HG03378 (cell line): ENCODE measurements around the gene HDAC4.

Experiments used
- ATAC-seq: cut with Tn5 transposase; IDR thresholded peaks from one replicate; pipeline ENCODE4 v1.9.1; 2021; ENCODE audit warnings: mild to moderate bottlenecking, moderate library complexity; ENCODE audit not compliant: unreplicated experiment

HDAC4 gene

DNA sequence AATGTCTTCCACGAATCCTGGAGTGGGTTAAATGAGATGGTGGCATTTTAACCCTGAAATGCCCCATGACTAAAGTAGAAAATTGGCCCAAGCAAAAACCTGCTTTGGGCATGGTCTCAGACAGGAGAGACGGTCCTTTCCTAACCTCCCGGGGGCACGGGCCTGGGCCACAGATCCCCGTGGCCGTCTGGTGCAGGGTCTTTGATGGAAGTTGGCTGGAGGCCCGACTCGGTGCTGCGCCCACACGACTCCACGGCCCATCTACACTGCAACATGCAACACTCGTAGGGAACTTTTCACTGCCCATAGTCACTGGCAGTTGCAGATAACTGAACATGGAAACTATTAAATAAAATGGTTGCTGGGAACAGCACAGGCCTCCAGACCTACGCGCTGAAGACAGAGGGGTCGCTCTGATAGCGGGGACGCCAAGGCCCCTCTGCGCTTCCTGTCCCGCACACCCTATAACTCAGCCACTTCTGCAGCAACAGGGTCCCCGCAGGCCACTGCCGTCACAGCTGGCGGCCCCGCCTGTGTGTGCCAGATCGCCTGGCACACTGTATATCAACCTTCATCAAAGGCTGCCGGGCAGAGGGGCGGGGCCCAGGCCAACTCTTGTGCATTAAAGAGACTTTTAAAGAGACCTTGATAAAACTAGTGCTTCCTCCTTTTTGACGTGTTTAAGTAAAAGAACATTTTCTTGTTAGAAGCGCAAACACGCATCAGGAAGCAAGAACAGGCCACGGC is 338.8 kb downstream of the HDAC4 start:
- no peak for ATAC-seq

DNA sequence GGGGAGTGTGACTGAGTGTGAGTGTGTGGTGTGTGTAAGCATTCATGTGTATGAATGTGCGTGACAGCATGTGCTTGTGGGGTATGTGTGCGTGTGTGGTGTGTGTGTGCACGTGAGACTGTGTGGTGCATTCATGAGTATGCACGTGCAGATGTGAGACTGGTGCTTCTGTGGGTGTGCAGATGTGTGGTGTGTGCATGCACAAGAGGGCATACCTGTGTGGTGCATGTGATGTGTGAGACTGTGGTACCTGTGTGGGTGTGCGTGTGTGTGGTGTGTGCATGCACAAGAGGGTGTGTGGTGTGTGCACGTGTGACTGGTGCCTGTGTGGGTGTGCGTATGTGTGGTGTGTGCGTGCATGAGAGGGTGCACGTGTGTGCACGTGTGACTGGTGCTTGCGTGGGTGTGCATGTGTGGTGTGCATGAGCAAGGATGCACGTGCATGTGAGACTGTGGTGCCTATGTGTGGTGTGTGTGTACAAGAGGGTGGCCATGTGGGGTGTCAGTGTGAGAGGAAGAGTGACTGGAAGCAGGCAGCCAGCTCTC is 339.6 kb downstream of the HDAC4 start:
- ATAC-seq, result no peak

DNA sequence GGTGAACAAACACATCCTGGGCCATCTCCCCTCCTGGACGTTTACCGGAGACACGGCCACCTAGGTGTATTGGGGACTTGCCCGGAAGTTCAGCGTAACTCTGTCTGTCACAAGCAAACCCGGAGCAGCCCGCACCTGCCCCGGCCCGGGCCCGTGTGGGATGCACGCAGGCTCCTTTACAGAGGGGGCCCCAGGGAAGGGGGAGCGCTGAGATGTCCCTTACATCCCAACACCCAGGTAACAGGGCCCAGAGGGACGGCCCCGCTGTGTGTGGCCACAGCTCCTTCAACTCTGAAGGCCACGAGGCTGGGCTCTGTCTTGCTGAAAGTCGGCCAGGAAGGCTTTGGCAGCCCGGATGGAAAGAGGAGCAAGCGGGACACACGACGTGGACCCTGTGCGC is 340.1 kb downstream of the HDAC4 start:
- ATAC-seq, result no peak

DNA sequence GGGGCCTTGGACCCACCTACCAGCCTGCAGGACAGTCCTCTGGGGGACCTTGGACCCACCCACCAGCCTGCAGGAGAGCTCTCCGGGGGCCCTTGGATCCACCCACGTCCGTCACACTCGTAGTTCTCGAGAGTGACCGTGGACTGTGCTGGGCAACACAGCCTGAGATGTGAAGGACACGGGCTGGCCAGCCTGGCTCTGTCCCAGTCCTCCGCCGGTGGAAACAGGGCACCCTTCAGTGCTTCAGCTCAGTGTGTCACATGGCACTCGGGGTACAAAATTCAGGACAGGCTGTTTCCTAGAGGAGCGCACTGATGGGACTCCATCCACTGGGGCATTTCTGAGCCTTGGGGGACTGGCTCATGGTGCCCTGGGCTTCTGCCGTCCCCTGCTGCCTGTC is 341.0 kb downstream of the HDAC4 start:
- ATAC-seq, result no peak

DNA sequence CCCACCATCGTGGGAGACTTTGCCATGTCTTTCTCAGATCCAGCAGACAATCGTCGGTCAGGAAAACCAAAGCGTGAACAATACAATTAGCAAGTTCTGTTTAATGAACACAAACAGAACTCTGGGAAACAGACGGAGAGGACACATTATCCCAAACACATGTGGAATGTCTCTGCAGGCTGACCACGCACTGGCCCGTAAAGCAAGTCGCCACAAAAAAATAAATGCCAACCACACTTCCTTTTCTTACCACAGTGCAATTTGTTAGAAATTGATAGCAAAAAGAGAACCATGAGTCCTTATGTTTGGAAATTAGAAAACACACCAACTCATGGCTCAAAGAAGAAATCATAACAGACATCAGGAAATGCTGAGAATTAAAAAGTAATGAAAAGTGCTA is 342.1 kb downstream of the HDAC4 start:
- no peak for ATAC-seq

DNA sequence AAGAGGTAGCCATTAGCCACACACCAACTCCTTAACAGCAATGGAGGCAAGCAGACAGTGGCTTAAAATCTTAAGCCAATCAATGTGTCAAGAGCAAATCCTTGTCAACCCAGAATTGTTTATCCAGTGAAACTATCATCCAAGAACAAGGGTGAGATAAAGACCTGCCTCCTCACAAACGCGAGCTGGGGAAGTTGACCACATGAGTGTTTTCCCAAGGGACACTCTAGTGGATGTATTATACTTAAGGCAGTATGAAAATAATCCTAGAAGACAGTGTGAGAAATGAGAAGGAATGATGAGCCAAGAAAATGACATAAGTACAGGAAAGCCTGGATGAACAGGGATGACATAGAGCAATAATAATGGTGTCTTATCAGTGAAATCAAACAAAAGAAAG is 343.3 kb downstream of the HDAC4 start:
- ATAC-seq, result no peak

DNA sequence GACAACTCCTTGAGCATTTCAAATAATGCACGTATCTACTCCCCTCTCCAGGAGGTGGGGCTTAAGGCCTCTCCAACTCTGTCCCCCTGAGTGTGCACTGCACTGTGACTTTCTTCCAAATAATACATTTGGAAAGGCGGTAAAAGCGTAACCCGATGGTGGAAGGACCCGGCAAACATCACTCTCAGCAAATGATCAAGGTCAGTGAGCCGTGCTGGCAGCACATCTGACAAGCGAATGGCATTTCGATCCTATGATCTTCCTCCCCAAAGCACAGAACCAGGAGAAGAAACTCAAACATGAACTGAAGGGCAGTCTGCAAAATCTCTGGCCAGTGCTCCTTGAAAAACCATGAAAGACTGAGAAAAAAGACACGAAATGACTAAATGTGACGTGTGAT is 344.2 kb downstream of the HDAC4 start:
- ATAC-seq, result no peak

DNA sequence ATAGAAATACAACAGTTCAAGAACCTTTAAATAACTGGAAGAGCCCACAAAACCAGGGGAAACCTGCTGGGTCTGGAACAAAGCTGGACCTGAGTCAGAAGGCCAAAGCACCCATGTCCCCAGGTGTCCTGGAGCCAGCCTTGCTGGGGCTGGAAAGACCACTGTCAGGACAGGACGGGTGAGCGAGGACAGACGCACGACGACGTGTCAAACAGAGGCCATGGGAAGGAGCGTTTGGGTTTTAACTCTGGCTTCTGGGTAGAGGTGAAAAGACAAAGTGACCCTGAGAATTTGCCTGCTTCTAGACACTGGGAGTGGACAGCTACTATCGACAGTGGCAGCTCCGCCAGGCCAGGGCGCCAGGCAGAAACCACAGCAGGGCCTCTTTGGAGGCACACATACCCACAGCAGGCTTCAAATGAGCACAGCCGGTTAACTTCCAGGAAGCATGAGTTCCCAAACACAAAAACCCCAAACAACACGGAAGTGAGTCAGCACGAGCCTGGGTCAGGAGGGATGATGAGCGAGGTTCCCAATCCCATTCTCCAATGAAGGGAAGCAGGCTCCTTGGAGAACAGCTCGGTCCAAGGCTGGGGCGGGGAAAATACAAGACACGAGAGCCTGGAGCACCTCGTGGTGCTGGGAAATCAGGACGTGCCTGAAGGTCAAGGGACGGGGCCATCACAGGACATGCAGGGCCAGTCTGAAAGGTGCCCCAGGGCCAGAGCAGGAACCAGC is 344.9 kb downstream of the HDAC4 start:
- ATAC-seq, result no peak

DNA sequence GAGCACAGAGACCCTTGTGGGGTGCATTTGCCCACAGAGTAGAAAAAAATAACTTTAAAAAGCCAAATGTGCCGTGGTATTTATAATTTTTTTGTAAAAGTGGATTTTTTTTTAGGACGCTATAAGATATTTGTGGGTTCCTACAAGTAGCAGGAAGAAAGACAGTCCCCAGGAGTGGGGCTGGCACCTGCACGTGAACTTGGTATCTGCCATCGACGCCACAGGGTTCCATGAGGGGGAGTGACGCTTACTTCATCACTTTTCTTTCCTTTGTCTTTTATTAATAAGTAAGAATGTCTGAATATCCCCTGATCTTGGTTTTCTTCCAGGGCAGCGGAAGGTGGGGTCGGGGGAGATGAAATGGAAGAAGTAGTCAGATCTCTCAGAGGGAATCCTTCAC is 345.9 kb downstream of the HDAC4 start:
- ATAC-seq, result no peak

DNA sequence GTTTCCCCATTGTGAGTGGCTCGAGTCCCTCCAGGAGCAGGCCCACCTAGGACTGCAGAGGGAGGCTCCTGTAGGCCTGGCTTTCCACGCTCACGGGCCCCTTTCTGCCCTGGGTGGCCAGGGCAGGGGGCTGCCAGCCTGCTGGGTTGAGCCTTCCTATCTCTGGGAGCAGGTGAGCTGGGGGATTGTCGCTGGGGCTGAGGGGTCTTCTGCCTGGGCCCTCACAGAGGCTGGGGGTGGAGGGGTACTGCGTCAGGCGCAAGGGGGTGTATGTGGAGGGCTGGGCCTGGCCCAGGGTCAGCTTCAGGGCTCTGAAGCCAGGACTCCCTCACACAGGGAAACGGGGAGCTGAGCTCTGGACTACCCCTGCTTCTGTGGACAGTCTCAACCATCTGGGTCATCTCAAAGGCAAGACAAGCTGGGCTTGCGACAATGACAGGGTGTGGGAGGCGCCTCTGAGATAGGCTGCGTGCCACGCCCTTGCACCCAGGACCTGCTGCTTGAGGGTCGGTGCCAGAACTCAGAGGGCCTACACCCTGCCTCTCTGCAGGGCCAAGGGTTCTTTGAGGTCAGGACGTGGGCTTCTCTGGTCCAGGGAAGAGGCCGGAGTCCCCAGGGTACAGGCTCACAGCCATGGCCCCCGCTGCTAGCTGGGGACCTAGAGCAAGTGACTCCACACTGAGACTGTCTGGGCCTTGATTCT is 346.9 kb downstream of the HDAC4 start:
- ATAC-seq, result no peak

DNA sequence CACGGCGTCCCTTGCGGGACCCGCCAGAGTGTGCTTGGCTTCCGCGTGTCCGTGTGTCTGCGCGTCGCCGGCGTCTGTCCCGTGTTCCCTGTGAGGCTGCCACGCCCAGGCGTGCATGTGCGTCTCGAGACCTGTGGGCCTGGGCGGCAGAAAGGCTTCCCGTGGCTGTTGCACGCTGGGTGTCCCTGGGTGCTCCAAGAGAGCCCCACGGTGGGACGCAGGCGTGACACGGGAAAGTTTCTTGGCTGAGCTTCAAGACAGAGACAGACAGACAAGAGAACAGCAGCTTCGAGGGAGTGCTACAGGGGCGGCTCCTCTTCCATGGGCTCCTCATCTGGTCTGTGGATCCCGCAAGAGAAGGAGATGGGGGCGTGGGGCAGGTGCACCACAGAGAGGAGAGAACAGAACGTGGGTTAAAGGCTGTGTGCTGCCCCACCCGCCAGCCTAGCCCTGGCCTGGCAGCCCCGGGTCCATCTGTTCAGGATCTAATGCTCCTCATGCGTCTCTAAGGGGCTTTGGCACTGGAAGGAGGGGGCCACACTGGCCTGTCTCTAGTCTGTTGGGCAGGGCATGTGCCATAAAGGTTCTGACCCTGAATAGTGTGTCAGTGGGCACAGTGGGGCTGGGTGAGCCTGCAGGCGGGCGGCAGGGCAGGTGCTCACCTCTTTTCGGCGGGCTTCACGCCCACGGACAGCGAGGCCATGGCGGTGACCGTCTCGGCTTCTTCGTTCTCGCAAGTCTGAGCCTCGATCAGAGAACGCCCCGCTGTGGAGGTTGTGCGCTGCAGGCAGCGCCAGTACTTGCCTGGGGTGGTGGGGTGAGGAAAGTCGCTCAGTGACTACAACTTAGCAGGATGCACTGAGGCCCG is 347.8 kb downstream of the HDAC4 start:
- ATAC-seq, result no peak

DNA sequence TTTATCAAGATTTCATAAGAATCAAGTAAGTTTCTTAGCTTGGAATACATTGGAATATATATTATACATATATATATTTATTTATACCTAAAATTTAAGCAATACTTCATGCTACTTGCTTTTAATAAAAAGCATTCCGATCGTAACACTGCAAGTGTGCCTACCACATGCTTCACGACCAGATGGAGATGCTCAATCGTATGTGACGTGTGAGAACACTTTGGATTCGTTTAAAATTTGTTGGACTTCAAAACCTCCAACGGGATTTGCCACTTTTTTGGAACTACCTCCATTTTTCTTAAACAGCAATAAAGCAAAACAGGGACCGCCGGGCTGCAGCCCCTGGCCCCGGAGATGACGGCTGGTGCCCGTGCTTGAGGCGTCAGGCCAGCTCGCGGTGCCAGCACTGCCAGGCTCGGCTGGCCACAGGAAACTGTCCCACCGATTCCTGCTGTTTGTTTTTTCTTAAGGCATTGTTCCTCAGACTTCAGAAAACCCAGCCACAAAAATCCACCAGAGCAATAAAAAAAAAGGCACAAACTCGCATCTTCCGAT is 348.9 kb downstream of the HDAC4 start:
- ATAC-seq, result no peak

DNA sequence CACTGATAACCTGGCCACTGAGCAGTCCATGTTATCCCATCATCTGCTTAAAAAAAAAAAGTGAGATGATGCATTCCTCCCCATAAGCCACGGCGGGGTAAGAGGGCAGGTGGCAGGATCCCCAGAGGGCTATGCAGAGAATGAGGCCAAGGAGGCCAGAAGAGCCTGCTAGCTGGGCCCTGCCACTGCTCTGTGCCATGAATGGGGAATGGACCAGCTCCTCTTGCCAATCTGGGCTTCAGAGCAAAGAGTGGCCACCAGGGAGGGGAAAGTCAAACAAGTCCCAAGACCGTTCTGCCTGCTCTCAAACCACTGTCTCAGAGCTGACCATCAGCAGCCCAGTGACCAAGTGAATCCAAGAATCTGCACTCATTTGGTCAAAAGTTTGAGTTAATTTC is 350.6 kb downstream of the HDAC4 start:
- no peak for ATAC-seq

DNA sequence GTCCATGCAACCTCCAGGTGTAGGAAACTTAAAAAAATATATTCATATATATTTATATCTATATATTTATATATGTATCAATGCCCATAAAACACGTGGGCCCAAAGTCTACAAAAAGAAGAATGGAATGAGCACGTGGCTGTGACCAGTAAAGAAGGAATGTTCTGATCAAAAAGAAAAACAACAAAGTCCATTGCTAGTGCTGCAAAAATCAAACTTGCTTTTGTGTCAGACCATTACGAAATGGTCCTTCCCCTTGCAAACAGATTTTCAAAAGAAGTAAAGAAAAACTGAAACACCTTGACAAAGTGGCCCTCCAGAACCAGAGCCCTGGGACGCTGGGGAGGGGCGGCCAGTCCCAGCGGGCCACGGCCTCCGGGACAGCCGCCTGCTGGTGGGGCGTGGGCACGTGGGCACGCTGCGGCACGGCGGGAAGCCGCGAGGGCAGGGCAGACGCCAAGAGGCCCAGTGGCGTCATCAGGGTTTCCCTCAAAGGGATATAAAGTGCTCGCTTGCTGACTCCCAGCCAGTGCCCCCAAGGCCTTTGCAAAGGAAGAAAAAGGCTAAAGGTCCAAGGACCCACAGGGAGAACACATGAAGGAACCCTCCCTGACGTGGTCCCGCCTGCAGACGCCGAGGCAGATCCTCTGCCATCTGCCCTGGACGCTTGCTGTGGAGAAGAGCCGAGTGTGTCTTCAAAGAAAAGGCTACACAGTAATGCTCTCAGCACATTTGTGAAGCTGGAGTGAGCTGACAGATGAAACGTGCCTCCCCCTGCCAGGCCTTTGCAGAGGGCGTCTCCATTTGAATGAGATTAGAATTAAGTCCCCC is 351.2 kb downstream of the HDAC4 start:
- no peak for ATAC-seq

DNA sequence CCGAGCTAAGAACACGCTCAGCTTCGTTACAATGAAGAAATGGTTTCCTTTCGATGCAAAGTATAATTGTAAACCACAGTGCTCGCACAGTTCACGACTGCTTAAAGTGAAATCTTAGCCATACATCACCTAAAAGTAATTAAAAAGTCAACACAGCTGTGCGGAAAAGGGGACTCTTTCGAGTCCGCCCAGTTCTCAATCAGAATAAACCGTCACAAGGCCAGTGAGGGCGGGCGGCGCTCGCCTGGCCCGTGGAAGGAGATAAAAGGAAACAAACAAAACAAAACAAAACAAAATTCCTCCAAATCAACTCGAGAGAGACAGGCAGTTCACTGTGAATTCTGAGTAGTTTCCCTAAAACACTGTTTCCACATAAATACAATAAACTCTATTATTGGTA is 352.1 kb downstream of the HDAC4 start:
- ATAC-seq, result no peak

DNA sequence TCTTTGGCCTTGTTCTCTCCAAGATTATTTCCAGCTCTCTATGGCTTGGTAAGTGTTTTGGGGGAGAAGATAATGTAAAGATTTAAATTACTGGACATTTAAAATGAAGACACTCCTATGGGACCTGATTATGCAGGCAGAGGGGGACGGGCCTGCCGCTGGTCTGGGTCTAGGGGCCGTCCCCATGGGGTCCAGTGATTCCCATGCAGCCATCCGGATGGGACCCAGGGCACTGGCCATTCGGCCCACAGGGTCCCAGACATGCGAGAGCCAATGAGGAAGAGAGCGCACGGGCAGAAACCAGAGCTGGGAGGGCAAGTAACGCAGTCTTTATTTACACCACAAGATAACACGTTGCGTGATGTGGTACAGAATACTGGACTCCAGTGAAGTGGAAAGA is 353.0 kb downstream of the HDAC4 start:
- ATAC-seq, result no peak

DNA sequence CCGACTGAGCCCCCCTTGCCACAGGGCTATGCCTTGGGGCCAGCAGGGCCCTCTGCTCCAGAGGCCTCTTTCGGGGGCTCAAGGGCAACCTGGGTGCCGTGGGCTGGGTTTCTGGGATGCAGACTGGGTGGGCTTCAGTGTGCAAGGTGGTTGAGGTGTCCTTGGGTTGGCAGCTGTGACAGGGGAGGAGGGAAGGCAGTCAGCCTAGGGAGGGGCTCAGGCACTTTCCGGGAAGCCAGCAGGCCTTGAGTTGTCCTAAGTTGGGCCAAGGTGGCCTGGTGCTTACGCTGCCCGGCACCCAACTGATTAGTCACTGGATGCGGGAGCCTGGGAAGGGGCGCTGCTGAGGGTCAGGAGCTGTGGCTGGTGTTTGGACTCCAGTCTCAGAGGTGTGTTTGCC is 353.4 kb downstream of the HDAC4 start:
- no peak for ATAC-seq

DNA sequence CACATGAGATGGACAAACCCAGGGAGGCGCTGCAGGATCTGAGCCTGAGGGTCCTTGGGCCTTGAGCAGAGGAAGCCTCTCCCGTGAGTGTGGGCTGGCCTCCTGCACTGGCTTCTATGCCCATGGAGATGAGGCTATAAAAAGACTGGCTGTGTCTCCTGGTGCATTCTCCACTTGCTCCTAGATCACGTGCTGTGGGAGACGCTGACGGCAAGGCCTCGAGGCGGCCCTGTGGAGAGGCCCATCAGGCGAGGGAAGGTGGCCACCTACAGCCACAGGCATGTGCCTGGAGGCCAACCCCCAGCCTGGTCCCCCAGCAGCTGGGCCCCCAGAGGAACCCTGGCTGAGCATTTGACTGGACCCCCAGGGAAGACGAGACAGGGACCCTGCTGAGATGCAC is 354.0 kb downstream of the HDAC4 start:
- ATAC-seq, result no peak

DNA sequence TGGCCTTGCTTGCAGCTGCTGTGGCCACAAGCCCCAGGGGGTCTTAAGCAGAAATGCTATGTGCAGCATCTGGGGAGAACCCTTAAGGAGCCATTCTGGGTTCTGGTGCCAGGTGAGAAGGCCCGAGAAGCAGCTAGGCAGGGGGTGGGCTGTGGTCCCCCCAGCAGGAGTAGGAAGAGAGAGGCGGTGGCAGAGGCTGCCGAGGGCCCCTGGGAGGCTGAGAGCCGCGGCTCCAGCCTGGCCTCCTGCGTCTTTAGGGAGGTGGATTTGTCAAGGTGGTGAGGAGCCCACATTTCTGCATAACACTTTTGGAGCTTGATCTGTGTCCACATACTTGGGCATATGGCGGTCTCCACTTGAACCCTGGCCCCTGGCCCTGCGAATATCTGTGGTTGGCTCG is 356.5 kb downstream of the HDAC4 start:
- no peak for ATAC-seq

DNA sequence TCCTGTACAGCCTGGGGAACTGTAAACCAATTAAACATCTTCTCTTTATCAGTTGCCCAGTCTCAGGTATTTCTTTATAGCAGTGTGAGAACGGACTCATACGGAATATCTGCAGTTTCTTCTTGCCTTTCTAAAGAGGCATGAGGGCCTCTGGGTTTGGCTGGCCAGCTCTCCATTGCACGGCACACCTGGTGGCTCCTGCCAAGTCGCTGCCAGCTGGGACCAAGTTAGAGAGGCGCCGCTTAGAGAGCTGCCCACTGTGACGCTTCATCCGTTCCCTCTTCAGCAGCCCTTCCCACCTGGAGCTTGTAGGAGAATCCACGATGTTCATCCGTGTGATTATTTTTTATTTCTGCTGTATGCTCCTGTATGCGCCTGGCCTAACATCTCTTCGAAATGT is 357.5 kb downstream of the HDAC4 start:
- ATAC-seq, result no peak
